Thoracic aorta (tissue), 2 donors: ENCODE measurements around the gene UBA5. TPM values are rescaled to one million over a fixed set of nuclear protein-coding genes. Genes with fewer than 3 reads are reported as not detected.

ENCODE experiments used
- ATAC-seq: fragments of 150-250 bp; one replicate; pipeline ENCODE4 v1.8.0; 2017; ENCODE audit warnings: low read depth; ENCODE audit not compliant: insufficient number of reproducible peaks, low FRiP score
- DNase-seq: peaks from one replicate; pipeline ENCODE4 v3.0.0-alpha.2; 2020; ENCODE audit warnings: low spot score
- H3K27ac ChIP-seq, 2 donors: fragments of 200-600 bp; sonication (generic); 1 replicate in 1 of 2; 2 replicates in 1 of 2; pipeline ENCODE4 v1.5.1; 2016; ENCODE audit warnings: mild to moderate bottlenecking in 2 of 2, moderate library complexity in 2 of 2
- H3K27me3 ChIP-seq: fragments of 200-600 bp; sonication (generic); replicated peaks from 2 replicates; pipeline ENCODE4 v1.6.0; 2016; ENCODE audit warnings: mild to moderate bottlenecking; ENCODE audit not compliant: insufficient read depth
- H3K36me3 ChIP-seq: fragments of 200-600 bp; sonication (generic); one replicate; pipeline ENCODE4 v1.5.1; 2016
- H3K4me1 ChIP-seq, 2 donors: fragments of 200-600 bp; sonication (generic); 1 replicate in 1 of 2; 2 replicates in 1 of 2; pipeline versions ENCODE4 v1.5.1 to v1.6.0; 2016; ENCODE audit warnings: low read depth in 2 of 2, mild to moderate bottlenecking in 1 of 2; ENCODE audit not compliant: control insufficient read depth in 1 of 2
- H3K4me3 ChIP-seq: fragments of 200-600 bp; sonication (generic); 2 replicates; pipeline ENCODE4 v1.5.1; 2016; ENCODE audit warnings: mild to moderate bottlenecking
- H3K9me3 ChIP-seq: fragments of 200-600 bp; sonication (generic); 2 replicates; pipeline ENCODE4 v1.5.1; 2016
- total RNA-seq, 2 donors: library from RNA; depleted of rRNA; stranded (reverse); fragments of >200 nt; gene quantifications; one replicate each; pipeline versions ENCODE4 v1.1.0 to v1.2.3, GENCODE V29; 2016
- TF ChIP-seq, protein P1 (sequence below): fragments of 200-600 bp; sonication (generic); IDR thresholded peaks from one replicate; pipeline ENCODE4 v1.5.1; 2019; ENCODE audit warnings: antibody characterized with exemption

The UBA5 gene
- total RNA-seq, 2 donors from 2014 or later, result 26.4 to 52.4 TPM

DNA sequence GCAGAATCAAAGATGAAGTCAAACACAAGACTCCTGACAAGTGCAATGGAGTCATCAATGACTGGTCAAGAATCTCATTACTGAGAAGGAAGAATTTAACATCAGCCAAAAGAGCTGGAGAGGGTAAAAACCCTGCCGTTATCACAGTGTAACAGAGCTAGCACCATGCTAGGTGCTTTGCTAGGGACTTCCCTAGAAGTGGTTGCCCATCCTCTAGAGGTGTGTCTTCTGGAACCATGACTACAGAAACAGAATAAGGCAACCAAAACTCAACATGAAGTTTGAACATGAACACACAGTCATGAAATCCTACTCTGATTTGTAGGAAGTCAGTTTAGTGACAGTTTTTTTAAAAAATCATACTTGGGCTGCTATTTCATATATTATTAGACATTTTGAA, 10.0 kb upstream of the UBA5 start:
- H3K27ac ChIP-seq, result no peak overlapping the region
- TF ChIP-seq, protein P1, sequence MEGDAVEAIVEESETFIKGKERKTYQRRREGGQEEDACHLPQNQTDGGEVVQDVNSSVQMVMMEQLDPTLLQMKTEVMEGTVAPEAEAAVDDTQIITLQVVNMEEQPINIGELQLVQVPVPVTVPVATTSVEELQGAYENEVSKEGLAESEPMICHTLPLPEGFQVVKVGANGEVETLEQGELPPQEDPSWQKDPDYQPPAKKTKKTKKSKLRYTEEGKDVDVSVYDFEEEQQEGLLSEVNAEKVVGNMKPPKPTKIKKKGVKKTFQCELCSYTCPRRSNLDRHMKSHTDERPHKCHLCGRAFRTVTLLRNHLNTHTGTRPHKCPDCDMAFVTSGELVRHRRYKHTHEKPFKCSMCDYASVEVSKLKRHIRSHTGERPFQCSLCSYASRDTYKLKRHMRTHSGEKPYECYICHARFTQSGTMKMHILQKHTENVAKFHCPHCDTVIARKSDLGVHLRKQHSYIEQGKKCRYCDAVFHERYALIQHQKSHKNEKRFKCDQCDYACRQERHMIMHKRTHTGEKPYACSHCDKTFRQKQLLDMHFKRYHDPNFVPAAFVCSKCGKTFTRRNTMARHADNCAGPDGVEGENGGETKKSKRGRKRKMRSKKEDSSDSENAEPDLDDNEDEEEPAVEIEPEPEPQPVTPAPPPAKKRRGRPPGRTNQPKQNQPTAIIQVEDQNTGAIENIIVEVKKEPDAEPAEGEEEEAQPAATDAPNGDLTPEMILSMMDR, result no peak
- H3K36me3 ChIP-seq, result no peaks in the 10 kb centered on the region
- DNase-seq, result no peak
- H3K4me3 ChIP-seq, result no peak overlapping the region
- ATAC-seq, result no peak
- H3K4me1 ChIP-seq, result no peaks in the 10 kb centered on the region
- no peaks in the 10 kb centered on the region for H3K27me3 ChIP-seq
- H3K9me3 ChIP-seq, result no peaks in the 10 kb centered on the region

DNA sequence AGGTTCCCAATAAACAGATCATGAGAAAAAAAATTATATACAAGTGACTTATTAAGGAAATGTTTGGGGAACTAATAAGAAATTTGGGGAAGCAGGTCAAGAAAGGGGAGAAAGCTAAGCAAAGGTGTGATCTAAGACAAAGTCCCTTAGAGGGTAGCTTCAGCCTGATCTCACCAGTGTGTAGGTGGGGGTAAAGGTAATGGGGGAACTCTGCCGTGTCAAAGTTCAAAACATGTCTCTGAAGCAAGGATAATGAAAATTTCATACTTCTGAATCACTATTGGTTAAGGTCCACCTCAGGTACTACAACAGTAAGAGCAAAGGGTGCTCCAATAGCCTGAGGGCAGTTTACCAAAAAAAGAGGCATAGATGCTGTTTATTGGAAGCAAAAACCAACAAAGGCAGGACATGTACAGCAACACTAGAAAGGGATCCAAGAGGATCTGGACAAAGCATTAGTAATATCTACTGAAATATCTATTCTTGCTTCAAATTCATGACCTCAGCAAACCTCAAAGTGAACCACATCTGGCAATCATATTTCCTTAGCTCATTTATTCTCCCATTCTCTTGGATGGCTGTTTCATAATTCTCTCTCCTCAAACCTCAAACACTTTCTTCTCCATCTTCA, 7.4 kb upstream of the UBA5 start:
- Histone ChIP-seq H3K27ac (no peak overlapping the region), H3K27me3 (no peaks in the 10 kb centered on the region), H3K4me3 (no peak overlapping the region), H3K9me3 (no peaks in the 10 kb centered on the region), H3K36me3 (no peaks in the 10 kb centered on the region), H3K4me1 (peaks cover 0 to 9% of the 10 kb centered on the region in 2 donors)
- TF ChIP-seq, protein P1, result no peak
- no peak for ATAC-seq
- no peak for DNase-seq

DNA sequence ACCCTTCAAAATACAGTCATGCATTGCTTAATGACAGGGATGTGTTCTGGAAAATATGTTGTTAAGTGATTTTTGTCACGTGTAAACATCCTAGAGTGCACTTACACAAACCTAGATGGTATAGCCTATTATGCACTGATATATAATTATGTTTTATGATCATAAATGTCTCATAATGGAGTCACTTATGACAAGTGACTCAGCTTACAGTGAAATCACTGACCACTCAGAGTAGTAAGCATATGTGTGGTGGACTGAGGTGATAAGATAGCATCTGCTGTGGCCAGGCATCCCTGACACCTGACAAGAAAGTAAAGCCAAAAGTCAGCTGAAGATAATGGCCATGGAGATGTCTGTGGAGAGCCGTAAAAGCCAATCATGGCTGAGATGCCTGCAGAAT, 5.9 kb upstream of the UBA5 start:
- Histone ChIP-seq H3K27ac (no peak overlapping the region), H3K4me1 (peaks cover 9 to 19% of the 10 kb centered on the region in 2 donors), H3K4me3 (no peak overlapping the region), H3K27me3 (no peaks in the 10 kb centered on the region), H3K36me3 (no peaks in the 10 kb centered on the region), H3K9me3 (no peaks in the 10 kb centered on the region)
- no peak for DNase-seq
- TF ChIP-seq, protein P1, result no peak
- ATAC-seq, result no peak

DNA sequence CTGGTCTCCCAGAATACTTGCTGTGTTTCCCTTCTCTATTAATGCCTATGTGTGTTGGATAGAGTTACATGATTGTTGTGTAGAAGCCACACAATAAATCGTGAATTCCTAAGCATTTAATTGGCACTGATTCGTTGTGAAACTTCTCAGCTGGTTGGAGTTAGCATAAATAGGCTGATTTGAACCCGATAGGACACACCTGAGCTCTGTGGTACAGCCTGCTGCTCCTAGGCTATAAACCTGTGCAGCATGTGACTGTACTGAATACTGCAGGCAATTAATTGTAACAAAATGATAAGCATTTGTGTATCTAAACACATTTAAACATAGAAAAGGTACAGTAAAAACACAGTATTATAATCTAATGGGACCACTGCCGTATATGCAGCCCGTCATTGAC, 5.4 kb upstream of the UBA5 start:
- DNase-seq, result no peak
- no peak for ATAC-seq
- TF ChIP-seq, protein P1, result no peak
- H3K9me3 ChIP-seq, result no peaks in the 10 kb centered on the region
- H3K27me3 ChIP-seq, result no peaks in the 10 kb centered on the region
- H3K36me3 ChIP-seq, result no peaks in the 10 kb centered on the region
- H3K4me3 ChIP-seq, result no peak overlapping the region
- no peak overlapping the region for H3K27ac ChIP-seq
- H3K4me1 ChIP-seq, result peaks cover 9 to 19% of the 10 kb centered on the region in 2 donors

DNA sequence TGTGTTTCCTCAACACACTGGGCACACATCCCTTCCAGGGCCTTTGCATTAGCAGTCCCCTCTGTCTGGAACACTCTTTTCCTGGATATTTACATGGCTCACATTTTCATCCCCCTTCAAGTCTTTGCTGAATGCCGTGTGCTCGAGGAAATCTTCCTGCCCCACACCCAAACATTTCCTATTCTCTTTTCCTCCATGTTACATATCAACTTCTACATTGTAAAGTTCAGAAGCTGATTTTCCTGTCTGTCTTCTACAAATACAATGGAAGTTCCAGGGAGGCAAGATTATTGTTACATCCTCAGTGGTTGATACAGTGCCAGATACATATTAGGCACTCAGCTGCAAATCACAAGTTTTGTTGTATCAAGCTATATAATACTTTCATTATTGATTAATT, 4.7 kb upstream of the UBA5 start:
- no peak overlapping the region for H3K27ac ChIP-seq
- no peaks in the 10 kb centered on the region for H3K36me3 ChIP-seq
- TF ChIP-seq, protein P1, result no peak
- H3K4me1 ChIP-seq, result peaks cover 9 to 19% of the 10 kb centered on the region in 2 donors
- no peaks in the 10 kb centered on the region for H3K9me3 ChIP-seq
- no peak for DNase-seq
- ATAC-seq, result no peak
- H3K27me3 ChIP-seq, result no peaks in the 10 kb centered on the region
- H3K4me3 ChIP-seq, result no peak overlapping the region
